GM18951 (cell line): Measurements from ENCODE around the gene DNAH9.
"Not testable (repeated sequence)": the region's sequence is repeated elsewhere in the genome, so short reads cannot be mapped to it uniquely, and the experiment has no call there.

ENCODE experiments used
- POLR2A ChIP-seq: IDR thresholded peaks from 4 replicates; pipeline ENCODE4 v1.6.1; 2011; ENCODE audit warnings: mild to moderate bottlenecking; ENCODE audit not compliant: insufficient read length, insufficient read depth; ENCODE audit errors: extremely low read depth
- in situ Hi-C: fragments of 300-500 bp; cut with MboI; formaldehyde crosslinking; loops from one replicate; pipeline ENCODE4 v1.12.0; 2022; ENCODE audit warnings: low sequenced_read_pairs, mixed read lengths, inconsistent platforms; ENCODE audit not compliant: unreplicated experiment

DNAH9 gene

DNA sequence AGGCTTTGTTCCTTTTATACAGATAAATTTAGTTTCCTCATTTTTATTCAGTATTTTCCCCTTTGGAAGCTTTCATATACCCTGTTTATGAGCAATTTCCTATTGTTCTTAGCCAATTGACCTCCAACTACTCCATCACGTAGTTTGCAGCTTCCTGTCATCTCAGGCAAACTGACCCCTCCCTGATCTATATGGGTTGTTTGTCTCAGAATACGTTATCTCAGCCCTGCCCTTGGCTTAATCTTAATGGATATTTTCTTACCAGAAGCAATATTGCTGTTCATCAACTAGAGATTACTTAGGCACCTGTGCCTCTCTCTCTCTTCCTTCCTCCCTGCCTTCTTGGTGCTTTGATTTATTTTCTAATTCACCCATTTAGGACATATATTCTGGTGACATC is 317.8 kb downstream of the DNAH9 start:
- in situ Hi-C loops: loop anchor here (25.0 kb wide), 1 partner anchor 1029 kb away; no protein-coding TSS in a partner anchor

DNA sequence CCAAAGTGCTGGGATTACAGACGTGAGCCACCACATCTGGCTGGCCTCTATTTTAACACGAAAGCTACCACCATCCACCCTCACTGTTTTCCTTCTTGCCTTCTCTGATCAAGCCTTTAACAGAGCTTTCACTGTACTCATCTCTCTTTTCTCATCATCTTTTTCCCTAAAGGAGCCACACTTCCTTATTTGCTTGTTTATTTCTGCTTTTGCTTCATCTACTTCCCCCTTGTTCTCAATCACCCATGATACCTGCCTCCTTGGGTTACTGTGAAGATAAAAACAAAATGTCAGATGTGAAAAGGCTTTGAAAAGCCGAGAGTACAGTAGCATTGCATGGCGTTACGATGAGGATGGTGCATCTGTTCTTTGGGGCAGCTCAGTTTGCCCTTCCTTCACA is 319.1 kb downstream of the DNAH9 start:
- TF ChIP-seq POLR2A: no peak
- in situ Hi-C loops: loop anchor here (25.0 kb wide), 1 partner anchor 1030 kb away; no protein-coding TSS in a partner anchor

More for the DNA sequence above, 317.8 kb downstream of the DNAH9 start:
- TF ChIP-seq POLR2A: no peak

DNA sequence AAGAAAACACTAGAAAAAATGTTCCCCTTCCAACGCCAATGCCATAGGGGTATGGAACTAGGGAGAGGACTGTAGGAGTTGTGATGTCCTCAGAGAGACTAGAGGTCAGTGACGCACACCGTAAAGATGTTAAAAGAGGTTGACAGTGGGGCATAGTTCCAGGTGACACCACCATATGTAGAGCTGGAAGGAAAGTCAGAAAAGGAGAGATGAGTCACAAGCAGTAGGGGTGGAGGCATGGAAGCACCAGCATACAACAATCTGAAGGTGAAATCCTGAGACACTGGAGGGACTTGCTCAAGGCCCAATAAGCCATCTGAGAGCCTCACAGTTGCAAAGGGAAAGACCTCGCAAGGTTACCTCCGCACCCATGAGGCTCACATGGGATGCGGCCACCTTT is 323.0 kb downstream of the DNAH9 start:
- in situ Hi-C loops: loop anchor here (25.0 kb wide), 1 partner anchor 1034 kb away; no protein-coding TSS in a partner anchor
- TF ChIP-seq POLR2A: no peak

DNA sequence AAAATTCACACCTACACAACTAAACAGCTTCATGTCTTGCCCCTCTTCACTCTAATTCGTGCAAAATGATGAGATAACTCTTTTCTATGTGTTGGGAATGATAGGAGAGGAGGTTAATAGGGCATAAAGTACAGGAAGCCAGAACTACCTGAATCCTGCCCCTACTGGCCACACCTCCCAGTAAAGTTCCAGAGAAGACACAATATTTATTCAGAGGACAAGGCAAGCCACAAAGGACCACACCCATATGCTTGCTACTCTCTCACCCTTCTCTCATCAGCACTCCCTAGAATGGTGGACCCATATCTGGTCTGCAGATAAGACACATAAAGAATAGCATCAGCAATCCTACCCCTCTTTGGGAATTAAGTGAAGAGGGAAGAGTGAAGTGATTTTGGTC is 324.4 kb downstream of the DNAH9 start:
- in situ Hi-C loops: loop anchor here (25.0 kb wide), 1 partner anchor 1035 kb away; no protein-coding TSS in a partner anchor
- no peak for TF ChIP-seq POLR2A

DNA sequence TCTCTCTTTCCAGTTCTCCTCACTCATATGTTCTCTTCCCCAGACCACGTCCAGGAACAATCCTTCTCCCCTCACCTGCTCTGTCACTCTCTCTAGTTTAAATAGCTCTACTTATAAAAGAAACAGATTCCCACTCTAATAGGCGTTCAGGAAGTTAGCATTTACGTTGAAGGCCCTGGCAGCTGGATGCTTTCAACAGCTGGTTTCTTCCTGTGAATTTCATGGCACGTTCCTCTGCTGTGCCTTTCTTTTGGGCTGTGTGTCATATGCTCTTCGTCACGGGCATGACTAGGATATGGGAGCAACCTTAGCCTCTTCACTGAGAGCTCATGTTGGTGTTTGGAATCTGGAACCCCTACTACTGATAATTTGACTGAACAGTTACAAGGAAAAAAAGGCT is 325.8 kb downstream of the DNAH9 start:
- in situ Hi-C loops: loop anchor here (25.0 kb wide), 1 partner anchor 1037 kb away; no protein-coding TSS in a partner anchor
- TF ChIP-seq POLR2A: no peak

DNA sequence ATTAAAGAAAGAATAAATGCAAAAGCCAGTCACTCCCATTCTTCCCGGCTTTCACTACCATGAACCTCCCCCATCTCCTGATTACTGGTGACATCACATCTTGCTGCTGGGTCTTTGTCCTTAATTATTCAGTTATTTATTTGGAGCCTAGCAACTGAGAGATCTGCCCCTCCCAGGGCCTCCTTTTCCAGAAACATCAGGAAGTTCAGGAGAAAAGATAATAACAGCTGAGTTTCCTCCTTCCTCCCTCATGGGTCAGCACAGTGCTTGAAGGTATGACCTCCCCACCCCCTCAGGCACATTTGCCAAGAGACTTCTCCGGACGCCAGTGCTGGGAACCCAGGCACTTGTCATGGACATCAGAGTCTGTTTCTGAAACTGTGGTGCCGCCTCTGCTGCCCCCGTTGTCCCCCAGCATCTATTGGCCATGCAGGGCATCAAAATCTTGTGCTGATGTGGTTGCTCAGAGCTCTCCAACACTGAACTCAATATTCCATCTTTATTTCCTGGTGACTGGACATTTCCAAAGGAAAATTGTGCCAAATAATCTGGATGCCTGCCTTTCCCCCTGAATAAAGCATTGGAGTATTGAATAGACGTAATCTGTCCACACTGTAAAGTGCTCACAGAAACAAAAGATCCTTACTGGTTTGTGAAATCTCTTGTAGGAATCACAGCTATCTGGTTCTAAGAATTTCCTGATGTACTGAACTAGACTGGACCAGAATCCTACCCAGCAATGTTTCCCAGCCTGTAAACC is 327.2 kb downstream of the DNAH9 start:
- TF ChIP-seq POLR2A: no peak

DNA sequence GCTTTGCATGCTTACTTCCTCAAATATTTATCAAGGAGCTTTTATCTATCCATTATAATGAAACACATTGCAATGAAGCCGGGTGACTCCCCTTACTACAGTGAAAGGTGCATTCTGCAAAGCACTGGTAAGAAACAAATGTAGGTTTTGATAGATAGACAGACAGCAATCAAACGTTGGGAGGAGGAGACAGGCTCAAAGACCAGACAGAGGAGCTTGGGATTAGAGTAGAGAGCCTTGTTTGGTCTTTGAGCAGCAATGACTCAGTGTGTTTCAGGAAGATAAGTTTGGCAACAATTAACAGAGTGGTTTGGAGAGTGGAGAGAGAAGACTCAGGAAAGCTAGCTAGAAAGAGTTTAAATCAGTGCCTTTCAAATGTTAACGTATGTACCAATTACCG is 330.2 kb downstream of the DNAH9 start:
- in situ Hi-C loops: no loop called here
- no peak for TF ChIP-seq POLR2A

More for the DNA sequence above, 327.2 kb downstream of the DNAH9 start:
- in situ Hi-C loops: no loop called here

DNA sequence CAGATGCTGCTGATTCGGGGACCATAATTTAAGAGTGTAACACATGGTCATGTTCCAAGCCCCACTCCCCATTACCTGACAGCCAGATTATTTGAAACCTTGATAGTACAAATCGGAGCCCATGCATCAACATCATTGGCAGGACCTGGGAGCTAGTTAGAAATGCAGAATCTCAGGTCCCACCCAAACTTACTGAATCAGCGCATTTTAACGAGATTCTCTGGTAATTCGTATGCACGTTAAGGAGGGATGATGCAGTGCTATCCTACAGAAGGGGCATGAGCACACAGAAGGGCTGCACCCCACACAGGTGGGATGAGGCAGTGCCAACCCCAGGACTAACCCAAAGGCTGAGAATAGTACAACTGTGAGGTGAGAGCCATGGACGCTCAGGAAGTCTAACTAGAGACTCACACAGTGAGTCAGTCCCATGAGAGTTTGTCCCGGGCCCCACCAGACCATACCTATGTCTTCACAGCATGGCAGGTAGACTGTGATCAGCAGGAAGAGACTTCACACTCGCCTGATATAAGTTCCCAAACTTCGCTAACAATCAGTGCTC is 334.1 kb downstream of the DNAH9 start:
- TF ChIP-seq POLR2A: no peak
- in situ Hi-C loops: no loop called here

DNA sequence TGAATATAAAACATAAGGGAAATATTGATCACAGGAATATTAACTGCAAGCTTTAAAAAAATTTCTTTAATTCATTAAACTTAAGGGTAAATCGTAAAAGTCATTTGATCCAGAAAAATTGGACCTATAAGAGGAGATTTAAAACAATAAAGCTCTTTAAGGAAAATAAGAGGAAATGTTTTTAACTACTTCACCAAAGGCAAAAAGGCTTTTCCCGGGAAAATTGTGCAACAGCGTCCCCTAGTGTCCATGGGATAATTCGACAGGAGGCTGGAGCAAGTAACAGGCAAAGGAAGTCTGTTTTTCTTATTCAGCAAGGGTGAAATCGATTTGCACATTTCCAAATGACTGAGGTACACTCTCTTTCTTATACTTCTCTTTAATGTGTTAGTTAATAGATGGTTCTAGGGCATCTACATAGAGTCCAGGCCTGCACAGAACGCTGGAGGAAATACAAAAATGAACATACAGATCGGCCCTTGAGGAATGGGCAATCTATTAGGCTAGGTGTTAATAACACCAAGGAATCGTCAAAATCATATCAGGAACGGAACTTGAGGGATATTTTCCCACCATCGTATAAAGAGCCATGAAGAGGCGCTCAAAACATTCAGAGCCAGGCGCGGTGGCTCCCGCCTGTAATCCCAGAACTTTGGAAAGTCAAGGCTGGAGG is 337.6 kb downstream of the DNAH9 start:
- TF ChIP-seq POLR2A: no peak
- in situ Hi-C loops: no loop called here

DNA sequence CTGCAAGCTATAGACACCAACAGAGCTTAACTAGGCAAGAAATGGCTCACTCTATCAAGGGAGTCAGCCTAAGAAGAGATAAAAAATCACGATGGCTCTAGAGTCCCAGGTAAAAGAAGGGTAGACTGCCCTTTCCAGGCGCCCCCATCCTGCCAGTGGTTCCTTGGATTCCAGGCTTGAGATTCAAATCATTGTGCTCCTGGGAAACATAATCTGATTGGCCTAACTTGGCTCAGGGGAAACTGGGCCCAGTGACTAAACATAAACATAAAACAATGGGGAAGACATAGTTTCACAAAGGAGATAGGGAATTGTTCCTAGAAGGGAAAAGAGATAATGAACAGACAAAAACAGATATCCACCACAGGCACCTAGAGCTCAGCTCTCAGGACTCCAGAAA is 342.6 kb downstream of the DNAH9 start:
- no peak for TF ChIP-seq POLR2A
- in situ Hi-C loops: no loop called here

DNA sequence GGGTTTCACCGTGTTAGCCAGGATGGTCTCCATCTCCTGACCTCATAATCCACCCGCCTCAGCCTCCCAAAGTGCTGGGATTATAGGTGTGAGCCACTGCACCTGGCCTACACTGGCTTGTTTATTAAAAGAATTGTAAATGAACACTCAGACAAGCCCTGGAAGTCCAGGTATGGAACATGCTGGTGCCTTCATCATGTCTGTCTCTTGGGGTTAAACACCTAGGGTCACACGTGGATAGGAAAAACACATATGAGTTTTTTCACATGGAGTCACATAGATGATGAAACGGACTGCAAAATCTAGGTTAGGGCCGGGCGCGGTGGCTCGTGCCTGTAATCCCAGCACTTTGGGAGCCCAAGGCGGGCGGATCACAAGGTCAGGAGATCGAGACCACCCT is 344.8 kb downstream of the DNAH9 start:
- in situ Hi-C loops: not testable (repeated sequence)

DNA sequence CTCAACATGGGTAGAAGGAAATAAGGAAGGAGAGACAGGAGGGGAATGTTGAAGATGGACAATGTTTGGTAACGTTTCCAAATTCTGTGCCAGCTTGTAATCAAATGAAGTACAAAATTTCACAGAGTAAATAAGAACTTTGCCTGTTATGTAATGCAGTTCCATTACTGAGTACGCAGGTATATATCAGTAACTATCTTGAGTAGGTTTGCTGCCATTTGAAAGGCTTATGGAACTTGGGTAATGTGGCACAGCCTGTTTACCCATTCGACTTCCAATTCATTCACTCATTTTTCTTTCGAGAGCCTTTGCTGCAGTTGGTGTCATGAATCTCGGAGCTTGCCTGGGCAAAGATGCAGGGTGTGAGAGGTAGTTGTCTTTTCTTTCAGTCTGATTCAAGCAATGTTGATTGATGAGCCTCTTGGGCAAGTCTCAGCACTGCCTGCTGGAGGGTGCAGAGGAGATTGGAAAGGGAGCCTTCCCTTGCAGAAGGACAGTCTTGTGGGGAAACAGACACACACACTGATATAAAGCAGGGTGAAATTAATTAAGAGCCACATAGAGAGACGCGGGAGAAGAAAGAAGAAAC is 345.6 kb downstream of the DNAH9 start:
- TF ChIP-seq POLR2A: no peak
- in situ Hi-C loops: no loop called here

DNA sequence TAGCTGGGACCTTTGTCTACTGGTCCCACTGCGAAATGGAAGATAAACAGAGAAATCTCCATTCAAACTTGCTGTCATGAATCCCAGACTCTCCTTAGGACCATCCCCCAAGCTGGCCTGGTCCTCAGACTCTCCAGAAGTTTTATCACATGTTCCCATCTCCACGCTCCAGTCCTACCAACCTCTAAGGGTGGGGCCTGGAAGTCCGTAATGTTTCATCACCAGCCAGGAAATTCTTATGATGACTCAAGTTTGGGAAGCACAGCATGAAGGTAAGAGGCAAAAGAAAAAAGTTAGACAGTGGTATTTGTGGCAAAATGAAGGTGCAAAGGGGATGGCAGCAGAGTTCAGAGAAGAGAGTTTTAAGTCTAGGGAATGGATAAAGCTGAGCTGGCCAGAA is 346.3 kb downstream of the DNAH9 start:
- no peak for TF ChIP-seq POLR2A
- in situ Hi-C loops: no loop called here
